Measurements from ENCODE around the gene NUP98. TPM values are rescaled to one million over a fixed set of nuclear protein-coding genes. Genes with fewer than 3 reads are reported as not detected.

The NUP98 gene
- total RNA-seq, 2 experiments from 2014 or later = 161 to 186 TPM

- DNase-seq (no peak), ATAC-seq (ENCODE audit: poor library complexity) (no peak)
- H3K4me1 ChIP-seq (ENCODE audit: insufficient read depth, low read length) = no peaks in the 10 kb centered on the region
- Mint-ChIP-seq H3K36me3 (ENCODE audit: low read depth) (peaks cover 86% of the 10 kb centered on the region), H3K4me1 (ENCODE audit: low read depth) (no peaks in the 10 kb centered on the region), H3K27me3 (no peaks in the 10 kb centered on the region), H3K9me3 (no peaks in the 10 kb centered on the region), H3K4me3 (no peak overlapping the region), H3K27ac (no peak overlapping the region)
- H3K27me3 ChIP-seq (ENCODE audit: control insufficient read depth in 1 of 2, insufficient read depth in 2 of 2, low read length in 2 of 2) = no peaks in the 10 kb centered on the region
- intact Hi-C loops (cut with DNase I, micrococcal nuclease) = loop anchor here in 1 of 2 experiments (5.0 kb wide), 1 partner anchor 50 kb away; no protein-coding TSS in a partner anchor
- CTCF ChIA-PET = interaction anchor here (1.3 kb wide), 1 partner anchor 143 kb away, joined by 4 read pairs; no protein-coding TSS in a partner anchor
- POLR2A ChIA-PET = no interaction called here
- no peak overlapping the region for H3K4me3 ChIP-seq (ENCODE audit: low read length)
- H3K9me3 ChIP-seq (ENCODE audit: control insufficient read depth in 1 of 2, insufficient read depth in 1 of 2, low read length in 2 of 2) = no peaks in the 10 kb centered on the region
- H3K36me3 ChIP-seq (ENCODE audit: insufficient read depth, low read length) = peaks cover 93% of the 10 kb centered on the region
- H3K27ac ChIP-seq (ENCODE audit: low read depth in 1 of 2, low read length in 2 of 2) = no peak overlapping the region
- no peak for TF ChIP-seq CTCF (IDR thresholded peaks at IDR 0.05)
These were observed 85.1 kb downstream of the NUP98 start for GRCh38 chr11:3712274-3712673.

GRCh38 chr11:3710485-3711259 lies 86.7 kb downstream of the NUP98 start:
- ATAC-seq (ENCODE audit: poor library complexity) = no peak
- DNase-seq = no peak
- no peaks in the 10 kb centered on the region for H3K9me3 ChIP-seq (ENCODE audit: control insufficient read depth in 1 of 2, insufficient read depth in 1 of 2, low read length in 2 of 2)
- peaks cover 88% of the 10 kb centered on the region for H3K36me3 Mint-ChIP-seq (ENCODE audit: low read depth)
- H3K27ac ChIP-seq (ENCODE audit: low read depth in 1 of 2, low read length in 2 of 2) = no peak overlapping the region
- no peak overlapping the region for H3K4me3 ChIP-seq (ENCODE audit: low read length)
- CTCF ChIA-PET = interaction anchor here (1.3 to 1.7 kb wide), 2 partner anchors 15 to 144 kb away, joined by 4 read pairs; no protein-coding TSS in a partner anchor
- no peaks in the 10 kb centered on the region for H3K27me3 ChIP-seq (ENCODE audit: control insufficient read depth in 1 of 2, insufficient read depth in 2 of 2, low read length in 2 of 2)
- H3K4me3 Mint-ChIP-seq = no peak overlapping the region
- H3K36me3 ChIP-seq (ENCODE audit: insufficient read depth, low read length) = peaks cover 88% of the 10 kb centered on the region
- H3K4me1 Mint-ChIP-seq (ENCODE audit: low read depth) = no peaks in the 10 kb centered on the region
- intact Hi-C loops (cut with DNase I, micrococcal nuclease) = loop anchor here in 1 of 2 experiments (5.0 kb wide), 1 partner anchor 52 kb away; no protein-coding TSS in a partner anchor
- TF ChIP-seq CTCF (IDR thresholded peaks at IDR 0.05) = no peak
- H3K27me3 Mint-ChIP-seq = no peaks in the 10 kb centered on the region
- H3K4me1 ChIP-seq (ENCODE audit: insufficient read depth, low read length) = no peaks in the 10 kb centered on the region
- POLR2A ChIA-PET = interaction anchor here (1.2 kb wide), 1 partner anchor 9 kb away, joined by 3 read pairs; no protein-coding TSS in a partner anchor
- H3K9me3 Mint-ChIP-seq = no peaks in the 10 kb centered on the region
- H3K27ac Mint-ChIP-seq = no peak overlapping the region

GRCh38 chr11:3709977-3710376 lies 87.4 kb downstream of the NUP98 start:
- ChIA-PET POLR2A (interaction anchor here (1.2 kb wide), 1 partner anchor 9 kb away, joined by 3 read pairs; no protein-coding TSS in a partner anchor), CTCF (interaction anchor here (1.7 kb wide), 1 partner anchor 15 kb away, joined by 4 read pairs; no protein-coding TSS in a partner anchor)
- H3K9me3 ChIP-seq (ENCODE audit: control insufficient read depth in 1 of 2, insufficient read depth in 1 of 2, low read length in 2 of 2) = no peaks in the 10 kb centered on the region
- Mint-ChIP-seq H3K27me3 (no peaks in the 10 kb centered on the region), H3K4me3 (no peak overlapping the region), H3K4me1 (ENCODE audit: low read depth) (no peaks in the 10 kb centered on the region), H3K9me3 (no peaks in the 10 kb centered on the region), H3K27ac (no peak overlapping the region), H3K36me3 (ENCODE audit: low read depth) (peaks cover 88% of the 10 kb centered on the region)
- H3K4me3 ChIP-seq (ENCODE audit: low read length) = no peak overlapping the region
- intact Hi-C loops (cut with DNase I, micrococcal nuclease) = loop anchor here in 1 of 2 experiments (5.0 kb wide), 1 partner anchor 52 kb away; no protein-coding TSS in a partner anchor
- ATAC-seq (ENCODE audit: poor library complexity) (no peak), DNase-seq (no peak)
- H3K4me1 ChIP-seq (ENCODE audit: insufficient read depth, low read length) = no peaks in the 10 kb centered on the region
- no peak overlapping the region for H3K27ac ChIP-seq (ENCODE audit: low read depth in 1 of 2, low read length in 2 of 2)
- H3K27me3 ChIP-seq (ENCODE audit: control insufficient read depth in 1 of 2, insufficient read depth in 2 of 2, low read length in 2 of 2) = no peaks in the 10 kb centered on the region
- peaks cover 89% of the 10 kb centered on the region for H3K36me3 ChIP-seq (ENCODE audit: insufficient read depth, low read length)
- TF ChIP-seq CTCF (IDR thresholded peaks at IDR 0.05) = no peak

Measured in CD4-positive, alpha-beta T cell (primary cell).